ENCODE data around the gene MZT2B. TPM values are rescaled to one million over a fixed set of nuclear protein-coding genes. Genes with fewer than 3 reads are reported as not detected.
"Not testable (repeated sequence)": the region's sequence is repeated elsewhere in the genome, so short reads cannot be mapped to it uniquely, and the experiment has no call there.

The MZT2B gene
- total RNA-seq, result 100 to 1,000 TPM; 207 to 259 TPM
- long read RNA-seq, partial matches to known transcripts, result 0 of 3 reads
- long read RNA-seq, other reads (novel, unspliced or antisense), result 3 of 3 reads

- intact Hi-C loops (cut with DNase I), result loop anchor here (5.0 to 10.0 kb wide), 2 partner anchors 153 to 155 kb away; no protein-coding TSS in a partner anchor
- DNase-seq (peak; percentile 91), ATAC-seq (peak; percentile 92 to 95)
Measured at GRCh38 chr2:130181880-130182682, at the start of gene MZT2B. Gene MZT2B (plus strand): TSS chr2:130182262. CDS start chr2:130182283, 21 bp downstream.

GRCh38 chr2:130135692-130136541 lies 46.1 kb upstream of the MZT2B start:
- DNase-seq (no peak), ATAC-seq (no peak)
- intact Hi-C loops (cut with DNase I), result no loop called here

- ATAC-seq; DNase-seq; intact Hi-C loops (cut with DNase I): not testable (repeated sequence)
Measured at GRCh38 chr2:130136546-130136945, 45.5 kb upstream of the MZT2B start.

- ATAC-seq; intact Hi-C loops (cut with DNase I); DNase-seq: not testable (repeated sequence)
Measured at GRCh38 chr2:130137118-130137517, 44.9 kb upstream of the MZT2B start.

- DNase-seq; ATAC-seq; intact Hi-C loops (cut with DNase I): not testable (repeated sequence)
Measured at GRCh38 chr2:130138326-130138725, 43.7 kb upstream of the MZT2B start.

GRCh38 chr2:130138841-130139251 lies 43.2 kb upstream of the MZT2B start:
- intact Hi-C loops (cut with DNase I); ATAC-seq; DNase-seq: not testable (repeated sequence)

GRCh38 chr2:130139331-130140280 lies 42.5 kb upstream of the MZT2B start:
- ATAC-seq; intact Hi-C loops (cut with DNase I); DNase-seq: not testable (repeated sequence)

- intact Hi-C loops (cut with DNase I); DNase-seq; ATAC-seq: not testable (repeated sequence)
Measured at GRCh38 chr2:130140516-130140915, 41.5 kb upstream of the MZT2B start.

GRCh38 chr2:130141002-130141401 lies 41.1 kb upstream of the MZT2B start:
- DNase-seq; ATAC-seq; intact Hi-C loops (cut with DNase I): not testable (repeated sequence)

- intact Hi-C loops (cut with DNase I); ATAC-seq; DNase-seq: not testable (repeated sequence)
Measured at GRCh38 chr2:130141645-130142370, 40.3 kb upstream of the MZT2B start.

- intact Hi-C loops (cut with DNase I); ATAC-seq; DNase-seq: not testable (repeated sequence)
Measured at GRCh38 chr2:130142396-130143265, 39.4 kb upstream of the MZT2B start.

- peak; percentile 12 to 28 for ATAC-seq
- DNase-seq; intact Hi-C loops (cut with DNase I): not testable (repeated sequence)
Measured at GRCh38 chr2:130143266-130144039, 38.6 kb upstream of the MZT2B start.

GRCh38 chr2:130145006-130145414 lies 37.1 kb upstream of the MZT2B start, which contains the start of gene CCDC74B:
Gene CCDC74B (minus strand): TSS chr2:130145112. CDS start chr2:130144996, 116 bp downstream.
- intact Hi-C loops (cut with DNase I), result not testable (repeated sequence)
- ATAC-seq (peak; percentile 88 to 91), DNase-seq (peak; percentile 60)

GRCh38 chr2:130148515-130148914 lies 33.5 kb upstream of the MZT2B start:
- intact Hi-C loops (cut with DNase I); DNase-seq; ATAC-seq: not testable (repeated sequence)

- no peak for ATAC-seq
- DNase-seq, result no peak
- intact Hi-C loops (cut with DNase I), result no loop called here
Measured at GRCh38 chr2:130150181-130151144, 31.6 kb upstream of the MZT2B start.

All from left cardiac atrium (tissue), 4 donors.